Astrocyte of the cerebellum (primary cell): ENCODE results near the gene FOXD4L1.
"Not testable (repeated sequence)": the region's sequence is repeated elsewhere in the genome, so short reads cannot be mapped to it uniquely, and the experiment has no call there.

Source experiments
- DNase-seq: peaks from one replicate; pipeline ENCODE4 v3.0.0-alpha.2; 2011; ENCODE audit warnings: low read depth
- H3K4me3 ChIP-seq: 2 replicates; pipeline ENCODE4 v1.5.1; 2011; ENCODE audit warnings: mild to moderate bottlenecking, low read depth, low read length, moderate library complexity
- in situ Hi-C: cut with HindIII; loops from 2 replicates; pipeline ENCODE4 v1.10.0; 2017; ENCODE audit warnings: low sequenced_read_pairs

FOXD4L1 gene

DNA sequence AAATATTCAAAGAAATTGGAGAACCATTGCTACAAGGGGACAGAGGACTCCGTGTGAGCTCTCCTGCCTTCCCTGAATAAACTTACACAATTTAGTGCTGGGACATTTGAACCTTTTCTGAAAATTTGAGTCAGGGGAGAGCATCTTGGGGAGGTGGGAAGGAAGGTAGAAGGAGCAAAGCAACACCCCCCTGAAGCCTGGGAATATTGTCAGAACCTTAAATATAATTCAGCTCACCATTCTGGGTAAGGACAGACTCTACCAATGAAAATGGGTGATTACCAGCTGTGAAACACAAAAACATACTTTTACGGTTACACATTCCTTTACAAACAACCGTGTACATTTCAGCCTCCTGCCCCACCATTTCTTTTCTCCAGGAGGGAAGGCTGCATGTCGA lies at the start of gene FOXD4L1:
TSS of gene FOXD4L1 (plus strand) at position 301 of the 400 bp plus-strand sequence. CDS start 592 bp downstream, outside the sequence.
- DNase-seq, H3K4me3 ChIP-seq, in situ Hi-C loops: not testable (repeated sequence)

DNA sequence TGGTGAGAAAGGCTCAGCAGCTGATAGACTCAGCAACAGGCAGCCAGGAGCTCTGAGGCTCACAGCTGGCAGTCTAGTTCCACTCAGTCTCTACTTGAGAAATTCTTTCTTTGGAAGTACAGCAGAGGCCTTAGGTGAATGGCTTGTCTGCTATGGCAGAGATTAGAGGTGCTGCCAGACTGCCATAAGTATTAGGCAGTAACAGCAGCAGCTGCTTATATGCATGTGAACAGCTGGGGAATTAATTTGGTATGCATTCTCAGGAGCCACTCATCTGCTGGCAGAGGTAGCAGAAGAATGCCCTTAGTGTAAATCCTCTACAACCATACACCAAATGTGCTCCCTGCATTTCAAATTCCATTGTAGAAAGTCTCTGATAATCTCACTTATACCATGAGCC lies 32.7 kb upstream of the FOXD4L1 start:
- in situ Hi-C loops: not testable (repeated sequence)

DNA sequence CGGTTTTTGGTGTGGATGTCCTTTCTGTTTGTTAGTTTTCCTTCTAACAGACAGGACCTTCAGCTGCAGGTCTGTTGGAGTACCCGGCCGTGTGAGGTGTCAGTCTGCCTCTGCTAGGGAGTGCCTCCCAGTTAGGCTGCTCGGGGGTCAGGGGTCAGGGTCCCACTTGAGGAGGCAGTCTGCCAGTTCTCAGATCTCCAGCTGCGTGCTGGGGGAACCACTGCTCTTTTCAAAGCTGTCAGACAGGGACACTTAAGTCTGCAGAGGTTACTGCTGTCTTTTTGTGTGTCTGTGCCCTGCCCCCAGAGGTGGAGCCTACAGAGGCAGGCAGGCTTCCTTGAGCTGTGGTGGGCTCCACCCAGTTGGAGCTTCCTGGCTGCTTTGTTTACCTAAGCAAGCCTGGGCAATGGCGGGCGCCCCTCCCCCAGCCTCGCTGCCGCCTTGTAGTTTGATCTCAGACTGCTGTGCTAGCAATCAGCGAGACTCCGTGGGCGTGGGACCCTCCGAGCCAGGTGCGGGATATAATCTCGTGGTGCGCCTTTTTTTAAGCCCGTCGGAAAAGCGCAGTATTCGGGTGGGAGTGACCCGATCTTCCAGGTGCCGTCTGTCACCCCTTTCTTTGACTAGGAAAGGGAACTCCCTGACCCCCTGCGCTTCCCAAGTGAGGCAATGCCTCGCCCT lies 21.6 kb upstream of the FOXD4L1 start:
- DNase-seq, in situ Hi-C loops, H3K4me3 ChIP-seq: not testable (repeated sequence)

More for the DNA sequence above, 32.7 kb upstream of the FOXD4L1 start:
- H3K4me3 ChIP-seq, DNase-seq: not testable (repeated sequence)

DNA sequence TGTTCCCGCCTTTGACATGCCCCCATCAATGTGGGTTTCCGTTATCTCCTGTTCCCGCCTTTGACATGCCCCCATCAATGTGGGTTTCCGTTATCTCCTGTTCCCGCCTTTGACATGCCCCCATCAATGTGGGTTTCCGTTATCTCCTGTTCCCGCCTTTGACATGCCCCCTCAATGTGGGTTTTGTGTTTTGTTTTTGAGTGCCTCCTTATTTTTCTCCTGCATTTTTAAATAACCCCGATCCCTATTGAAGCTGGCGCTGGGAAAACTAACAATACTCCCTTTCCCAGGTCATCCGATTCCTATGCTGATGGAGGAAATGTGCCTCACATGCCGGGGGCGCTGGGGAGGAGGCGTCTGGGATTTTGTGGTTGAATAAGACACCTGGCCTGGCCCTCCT lies 1.9 kb upstream of the FOXD4L1 start:
- in situ Hi-C loops, H3K4me3 ChIP-seq: not testable (repeated sequence)

GRCh38 chr2:113499019-113499885 lies 787 bp downstream of the FOXD4L1 start:
- not testable (repeated sequence) for DNase-seq, H3K4me3 ChIP-seq

More for the DNA sequence above, 1.9 kb upstream of the FOXD4L1 start:
- DNase-seq: not testable (repeated sequence)

GRCh38 chr2:113499886-113500722 lies 1.6 kb downstream of the FOXD4L1 start:
- in situ Hi-C loops, H3K4me3 ChIP-seq, DNase-seq: not testable (repeated sequence)

More at GRCh38 chr2:113499019-113499885, 787 bp downstream of the FOXD4L1 start:
- in situ Hi-C loops: not testable (repeated sequence)

DNA sequence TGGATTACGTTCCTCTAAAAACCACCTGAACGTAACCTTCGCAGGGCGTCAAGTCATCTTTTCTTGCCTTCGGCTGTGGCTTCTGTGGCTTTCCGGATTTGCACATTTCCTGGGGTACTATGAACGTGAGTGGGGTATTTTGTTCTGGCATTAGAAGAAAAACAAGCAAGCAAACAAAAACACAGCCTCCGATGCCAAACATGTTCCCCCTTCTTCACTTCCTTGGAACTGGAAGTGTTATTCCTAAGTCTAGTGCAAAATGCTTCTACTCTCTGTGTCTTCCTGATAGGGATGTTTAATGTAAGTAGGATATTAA lies 2.2 kb downstream of the FOXD4L1 start:
- in situ Hi-C loops, H3K4me3 ChIP-seq, DNase-seq: not testable (repeated sequence)

DNA sequence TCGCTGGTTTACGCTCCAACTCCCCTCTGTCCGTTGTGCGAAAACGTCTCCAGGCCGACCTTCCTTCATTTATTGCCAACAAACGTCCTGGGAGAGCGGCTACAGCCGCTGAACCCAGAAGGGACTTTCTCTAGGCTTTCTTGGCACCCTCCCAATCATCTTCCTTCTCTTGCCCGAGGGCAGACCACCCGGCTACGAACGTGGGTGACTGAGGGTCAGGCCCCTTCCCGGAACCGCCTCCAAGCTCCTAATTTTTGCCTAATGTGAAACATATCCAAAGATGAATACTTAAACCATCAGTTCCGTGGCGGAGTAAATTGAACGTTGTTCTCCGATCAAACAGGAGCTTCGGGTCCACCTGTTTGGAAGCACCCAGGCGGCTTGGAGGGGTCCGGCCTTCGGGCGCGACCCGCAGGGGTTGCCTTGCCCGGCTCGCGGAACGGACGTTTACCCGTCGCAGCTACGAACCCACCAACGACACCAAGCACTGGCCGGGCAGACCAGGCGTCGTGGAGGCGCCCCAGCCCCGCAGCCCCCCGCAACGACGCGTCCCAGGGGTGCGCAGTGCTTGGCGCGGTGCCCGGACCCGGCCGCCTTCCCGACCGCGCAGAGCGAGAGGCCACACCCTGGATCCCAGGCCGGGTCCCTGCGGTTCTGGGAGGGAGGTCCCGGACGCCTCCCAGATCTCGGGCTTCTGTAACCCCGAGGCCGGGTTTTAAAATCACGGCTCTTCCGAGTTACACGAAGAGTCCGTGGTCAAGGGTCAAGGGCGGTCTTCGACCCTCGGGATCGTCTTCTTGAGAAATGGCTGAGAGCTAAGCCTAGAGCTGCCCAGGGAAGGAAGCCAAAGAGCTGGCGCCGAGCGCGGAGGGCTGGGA lies 4.0 kb downstream of the FOXD4L1 start:
- in situ Hi-C loops, H3K4me3 ChIP-seq, DNase-seq: not testable (repeated sequence)

DNA sequence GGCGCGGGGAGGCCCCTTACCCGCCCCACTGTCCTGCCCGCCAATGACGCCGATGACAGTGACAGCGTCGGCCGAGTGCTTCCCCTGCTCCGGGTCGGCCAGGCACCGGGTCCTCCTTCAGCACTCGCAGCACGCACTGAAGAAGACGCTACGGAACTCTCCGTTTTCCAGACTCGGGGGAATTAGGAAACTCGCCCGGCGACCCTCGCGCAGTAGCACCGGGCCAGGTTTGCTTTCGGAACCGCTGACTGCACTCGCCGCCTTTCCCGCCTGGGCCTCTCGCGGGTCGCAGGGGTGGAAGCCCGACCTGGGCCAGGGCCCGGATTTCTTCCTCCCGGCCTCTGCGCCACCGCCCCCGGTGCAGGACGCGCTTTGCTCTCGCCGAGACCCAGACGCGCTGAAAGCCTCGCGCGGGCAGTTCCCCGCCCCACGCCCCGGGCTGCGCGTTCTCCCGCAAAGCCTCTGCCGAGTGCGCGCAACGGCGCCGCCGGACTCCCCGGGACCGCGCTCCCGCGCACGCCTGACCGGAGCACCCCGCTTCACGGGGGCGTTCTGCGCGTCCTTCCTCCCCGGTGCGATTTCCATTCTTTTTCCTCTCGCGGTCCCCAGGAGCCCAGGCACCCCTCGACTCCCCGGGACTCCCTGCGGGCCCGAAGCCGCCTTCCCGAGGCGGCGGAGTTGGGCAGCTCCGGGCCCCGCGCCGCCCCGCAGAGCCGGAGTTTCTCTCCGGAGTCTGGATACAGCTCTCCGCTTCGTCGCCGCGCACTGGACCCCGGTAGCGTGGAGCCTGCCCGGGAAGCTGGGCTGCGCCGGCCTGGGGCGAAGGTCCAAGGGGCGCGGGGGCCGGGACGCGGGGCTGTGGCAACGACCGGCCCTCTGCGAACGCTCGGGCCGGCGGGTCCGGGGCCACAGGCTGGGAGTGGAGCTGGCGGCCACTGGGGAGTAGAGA lies 4.9 kb downstream of the FOXD4L1 start:
- DNase-seq, in situ Hi-C loops: not testable (repeated sequence)
- peak overlapping the region; percentile 20 for H3K4me3 ChIP-seq

- H3K4me3 ChIP-seq, in situ Hi-C loops, DNase-seq: not testable (repeated sequence)
Observed at GRCh38 chr2:113504081-113504480, 5.6 kb downstream of the FOXD4L1 start.

- DNase-seq, H3K4me3 ChIP-seq, in situ Hi-C loops: not testable (repeated sequence)
Observed at GRCh38 chr2:113507394-113508140, 9.1 kb downstream of the FOXD4L1 start.

DNA sequence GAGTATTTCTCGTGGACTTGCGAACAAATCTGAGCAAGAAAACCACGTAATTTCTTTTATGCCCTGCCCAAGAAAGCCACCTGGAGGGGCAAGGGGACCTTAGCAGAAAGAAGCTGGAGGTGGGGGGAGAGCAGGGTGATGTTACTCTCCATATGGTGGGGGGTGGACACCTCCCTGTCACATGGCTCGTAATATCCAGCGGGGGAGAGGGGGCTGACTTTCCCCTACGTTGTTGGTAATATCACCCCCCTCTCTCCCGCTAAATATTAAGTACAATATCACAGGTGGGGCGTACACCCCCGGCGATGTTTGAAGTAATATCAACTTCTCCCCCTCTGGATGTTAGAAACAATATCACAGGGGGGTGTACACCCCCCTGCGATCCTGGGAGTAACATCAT lies 9.7 kb downstream of the FOXD4L1 start:
- in situ Hi-C loops, DNase-seq: not testable (repeated sequence)

GRCh38 chr2:113510913-113511312 lies 12.4 kb downstream of the FOXD4L1 start:
- H3K4me3 ChIP-seq, DNase-seq, in situ Hi-C loops: not testable (repeated sequence)

More for the DNA sequence above, 9.7 kb downstream of the FOXD4L1 start:
- not testable (repeated sequence) for H3K4me3 ChIP-seq

DNA sequence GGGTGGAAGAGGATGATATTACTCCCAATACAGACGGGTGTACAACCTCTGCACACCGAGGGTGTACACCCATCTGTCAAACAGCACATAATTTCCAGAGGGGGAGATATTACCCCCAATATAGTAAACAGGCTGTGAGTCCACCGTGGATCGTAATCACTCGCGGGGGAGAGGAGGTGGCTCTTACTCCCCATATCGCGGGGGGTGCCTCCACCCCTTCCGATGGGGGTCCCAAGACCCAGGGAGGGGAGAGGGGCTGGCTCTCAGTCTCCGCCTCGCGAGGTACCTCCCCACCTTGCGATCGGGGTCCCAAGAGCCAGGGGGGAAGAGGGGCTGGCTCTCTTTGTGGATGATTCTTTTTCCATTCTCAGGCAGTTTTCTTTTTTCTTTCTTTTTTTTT lies 13.4 kb downstream of the FOXD4L1 start:
- in situ Hi-C loops, DNase-seq: not testable (repeated sequence)

DNA sequence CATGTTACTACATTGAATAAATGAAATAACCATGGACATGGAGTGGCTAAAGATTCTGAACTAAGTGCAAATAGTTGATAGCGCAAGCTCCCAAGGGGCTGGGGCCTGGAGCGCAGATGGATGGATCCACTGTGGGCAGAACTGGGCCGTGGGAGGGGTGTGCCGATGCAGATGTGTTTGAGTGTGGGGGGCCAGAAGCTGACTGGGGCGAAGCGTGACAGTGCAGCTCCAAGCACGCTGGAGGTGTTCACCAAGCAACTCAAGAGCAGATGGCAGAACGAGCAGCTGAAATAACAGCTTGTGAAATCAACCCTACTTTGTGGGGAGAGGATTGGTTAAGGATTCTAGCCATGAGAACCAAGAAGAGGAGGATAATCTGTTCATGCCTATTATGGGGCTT lies 17.0 kb downstream of the FOXD4L1 start:
- H3K4me3 ChIP-seq, DNase-seq, in situ Hi-C loops: not testable (repeated sequence)

More for the DNA sequence above, 13.4 kb downstream of the FOXD4L1 start:
- H3K4me3 ChIP-seq: not testable (repeated sequence)
